OCI-LY3 (cell line): ENCODE data around the gene BTBD17.

Experiments
- CTCF ChIP-seq: fragments of 200-600, 300-600 bp; sonication (generic); IDR thresholded peaks from 2 replicates; pipeline ENCODE4 v1.5.1; 2014; ENCODE audit warnings: antibody characterized with exemption, low read length, low read depth
- EZH2phosphoT487 ChIP-seq: fragments of 200-600 bp; shearing (Covaris generic); IDR thresholded peaks from 2 replicates; pipeline ENCODE4 v1.6.1; 2018; ENCODE audit warnings: antibody characterized with exemption, mixed run types, low read depth

- no peak for TF ChIP-seq CTCF
- no peak for TF ChIP-seq EZH2phosphoT487
These were observed 35.8 kb downstream of the BTBD17 start, which contains the start of gene KIF19 for GRCh38 chr17:74325743-74326379.
